ENCODE results near the gene LMBR1.

Gene LMBR1

DNA sequence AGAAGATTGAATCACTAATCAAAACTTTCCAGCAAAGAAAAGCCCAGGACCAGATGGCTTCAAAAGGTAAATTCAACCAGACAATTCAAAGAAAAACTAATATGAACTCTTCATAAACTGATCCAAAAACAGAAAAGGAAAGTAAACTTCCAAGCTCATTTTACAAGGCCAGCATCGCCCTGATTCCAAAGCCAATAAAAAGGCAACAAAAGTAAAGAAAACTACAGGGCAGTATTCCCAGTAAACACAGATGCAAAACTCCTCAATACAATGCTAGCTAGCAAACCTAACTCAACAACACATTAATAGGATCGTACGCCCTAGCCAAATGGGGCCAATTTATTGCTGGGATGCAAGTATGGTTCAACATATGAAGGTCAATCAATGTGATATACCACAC is 199.4 kb downstream of the LMBR1 start:
- no peak for DNase-seq (ENCODE audit: low read depth in 3 of 3)

- no peak for DNase-seq (ENCODE audit: low read depth in 3 of 3)
Measured at GRCh38 chr7:156692849-156693248, 200.1 kb downstream of the LMBR1 start.

- no peak for DNase-seq (ENCODE audit: low read depth in 3 of 3)
Measured at GRCh38 chr7:156691764-156692163, 201.2 kb downstream of the LMBR1 start.

GRCh38 chr7:156684661-156685060 is 208.3 kb downstream of the LMBR1 start:
- DNase-seq (ENCODE audit: low read depth in 3 of 3), result no peak

DNA sequence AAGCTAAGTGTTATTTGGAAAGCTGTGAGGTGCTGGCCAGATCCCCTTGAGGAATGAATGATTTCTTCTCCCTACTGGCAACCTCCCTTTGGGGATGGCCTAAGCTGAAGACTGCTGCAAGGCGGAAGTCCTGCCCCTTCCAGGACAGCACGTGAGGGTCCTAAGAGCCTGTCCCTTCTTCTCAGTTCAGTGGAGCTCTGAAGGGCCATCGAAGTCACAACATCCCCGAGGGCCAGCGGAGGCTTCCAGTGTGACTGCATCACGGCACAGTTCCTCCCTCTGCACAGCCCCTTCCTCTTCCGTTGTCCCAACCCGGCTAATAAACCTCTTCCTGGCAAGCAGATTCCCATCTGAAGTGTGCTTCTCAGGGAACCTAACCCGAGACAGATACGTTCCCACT is 208.7 kb downstream of the LMBR1 start:
- no peak for DNase-seq (ENCODE audit: low read depth in 3 of 3)

DNA sequence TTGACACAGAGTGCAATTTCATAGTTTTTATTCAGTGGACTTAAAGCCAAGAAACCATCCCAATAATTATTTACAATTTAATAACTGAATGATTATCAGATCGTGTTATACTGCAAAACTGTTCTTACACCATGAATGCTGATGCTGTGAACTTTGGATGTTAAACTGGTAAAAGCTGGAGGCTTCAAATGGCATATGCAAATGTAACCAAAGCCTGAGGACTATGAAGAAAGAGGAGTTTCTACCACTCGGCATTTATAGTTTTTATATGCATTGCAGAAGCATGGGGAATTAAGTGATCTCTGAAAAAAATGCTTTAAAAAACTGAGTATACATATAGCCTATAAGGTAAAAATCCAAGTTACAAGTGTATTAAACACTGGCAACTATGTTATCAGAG is 210.1 kb downstream of the LMBR1 start:
- no peak for DNase-seq (ENCODE audit: low read depth in 3 of 3)

- DNase-seq (ENCODE audit: low read depth in 3 of 3), result no peak
Measured at GRCh38 chr7:156680281-156680680, 212.7 kb downstream of the LMBR1 start.

- DNase-seq (ENCODE audit: low read depth in 3 of 3), result no peak
Measured at GRCh38 chr7:156677374-156678054, 215.5 kb downstream of the LMBR1 start.

DNA sequence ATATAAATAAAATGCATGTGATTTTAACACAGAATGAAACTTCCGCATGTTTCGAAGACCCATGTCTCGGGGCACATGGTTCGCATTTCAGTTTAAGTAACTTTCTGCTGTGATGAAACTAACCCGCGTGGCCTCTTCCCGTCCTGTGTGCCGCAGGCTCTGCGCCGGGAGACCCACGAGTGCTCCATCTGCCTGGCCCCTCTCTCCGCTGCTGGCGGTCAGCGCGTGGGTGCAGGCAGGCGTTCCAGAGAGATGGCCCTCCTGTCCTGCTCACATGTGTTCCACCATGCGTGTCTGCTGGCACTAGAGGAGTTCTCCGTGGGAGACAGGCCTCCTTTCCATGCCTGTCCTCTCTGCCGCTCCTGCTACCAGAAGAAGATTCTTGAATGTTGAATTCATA is 216.7 kb downstream of the LMBR1 start:
- no peak for DNase-seq (ENCODE audit: low read depth in 3 of 3)

DNA sequence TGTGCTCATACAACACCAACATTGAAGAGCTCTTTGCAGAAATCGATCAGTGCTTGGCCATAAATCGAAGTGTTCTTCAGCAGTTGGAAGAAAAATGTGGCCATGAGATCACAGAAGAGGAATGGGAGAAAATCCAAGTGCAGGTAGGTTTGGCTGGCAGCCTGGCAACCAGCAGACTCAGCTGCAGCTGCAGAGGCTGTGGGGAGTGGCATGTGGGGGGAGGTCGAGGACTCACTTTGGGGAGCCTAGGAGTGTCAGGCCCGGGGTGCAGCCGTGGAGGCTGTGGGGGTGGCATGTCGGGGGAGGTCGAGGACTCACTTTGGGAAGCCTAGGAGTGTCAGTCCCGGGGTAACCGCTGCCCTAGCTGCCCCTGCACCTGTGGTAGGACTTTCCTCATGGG is 217.3 kb downstream of the LMBR1 start:
- no peak for DNase-seq (ENCODE audit: low read depth in 3 of 3)

- DNase-seq (ENCODE audit: low read depth in 3 of 3), result no peak
Measured at GRCh38 chr7:156673902-156674301, 219.1 kb downstream of the LMBR1 start.

GRCh38 chr7:156673454-156673853 is 219.5 kb downstream of the LMBR1 start:
- DNase-seq (ENCODE audit: low read depth in 3 of 3), result no peak

- no peak for DNase-seq (ENCODE audit: low read depth in 3 of 3)
Measured at GRCh38 chr7:156669035-156669828, 223.8 kb downstream of the LMBR1 start.

GRCh38 chr7:156668130-156668741 is 224.7 kb downstream of the LMBR1 start:
- DNase-seq (ENCODE audit: low read depth in 3 of 3), result no peak

- DNase-seq (ENCODE audit: low read depth in 3 of 3), result no peak
Measured at GRCh38 chr7:156667110-156667426, 225.9 kb downstream of the LMBR1 start.

GRCh38 chr7:156666368-156667109 is 226.4 kb downstream of the LMBR1 start:
- no peak for DNase-seq (ENCODE audit: low read depth in 3 of 3)

DNA sequence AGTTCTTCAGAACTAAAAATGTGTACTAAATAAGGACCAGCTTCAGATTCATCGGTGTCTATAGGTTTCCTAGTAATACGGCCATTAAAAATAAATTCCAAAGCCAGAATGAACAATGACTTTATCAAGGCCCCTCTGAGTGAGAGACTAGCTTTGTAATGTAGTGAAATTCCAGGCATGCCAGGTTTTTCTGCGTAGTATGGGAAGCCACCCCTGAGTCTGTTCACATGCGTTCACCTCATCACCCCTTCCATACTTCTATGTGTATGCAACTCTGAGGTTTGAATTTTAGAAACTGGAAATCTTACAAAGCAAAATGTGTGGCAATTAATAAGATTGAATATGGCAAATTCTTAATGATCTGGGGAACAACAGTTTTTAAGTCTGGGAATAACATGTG is 227.9 kb downstream of the LMBR1 start:
- DNase-seq (ENCODE audit: low read depth in 3 of 3), result no peak

DNA sequence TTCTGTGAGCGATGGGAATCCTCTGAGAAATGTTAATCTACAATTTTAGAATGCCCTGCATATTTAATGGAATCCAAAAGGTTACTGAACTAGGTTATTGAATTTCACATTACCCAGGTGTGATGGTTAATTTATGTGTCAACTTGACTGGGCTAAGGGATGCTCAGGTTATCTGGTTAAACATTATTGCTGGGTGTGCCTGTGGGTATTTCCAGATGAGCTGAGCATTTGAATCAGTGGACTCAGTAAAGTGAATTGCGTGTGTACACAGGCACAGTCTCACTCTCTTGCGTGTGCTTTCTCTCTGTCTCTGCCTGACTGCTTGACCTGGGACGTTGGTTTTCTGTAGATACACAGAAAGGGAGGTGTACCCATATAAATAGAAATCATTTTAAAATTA is 230.7 kb downstream of the LMBR1 start:
- DNase-seq (ENCODE audit: low read depth in 3 of 3), result no peak

DNA sequence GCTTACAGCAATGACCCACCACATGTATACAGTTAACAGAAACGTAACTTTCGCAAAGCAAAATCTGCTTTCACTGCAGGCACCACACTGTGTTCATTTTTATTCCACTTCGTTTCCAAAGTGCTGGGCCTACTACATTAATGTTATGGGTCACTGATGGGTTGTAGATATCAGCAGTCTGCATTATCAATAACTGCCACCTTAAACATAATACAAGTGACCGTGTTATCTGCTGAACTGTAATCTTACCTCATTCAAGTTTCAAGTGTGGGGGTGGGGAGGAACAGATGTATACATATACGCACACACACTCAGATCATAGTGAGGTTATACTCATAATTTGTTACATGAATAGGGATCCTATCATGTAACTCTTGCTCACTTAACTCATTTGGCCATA is 231.3 kb downstream of the LMBR1 start:
- DNase-seq (ENCODE audit: low read depth in 3 of 3), result no peak

DNA sequence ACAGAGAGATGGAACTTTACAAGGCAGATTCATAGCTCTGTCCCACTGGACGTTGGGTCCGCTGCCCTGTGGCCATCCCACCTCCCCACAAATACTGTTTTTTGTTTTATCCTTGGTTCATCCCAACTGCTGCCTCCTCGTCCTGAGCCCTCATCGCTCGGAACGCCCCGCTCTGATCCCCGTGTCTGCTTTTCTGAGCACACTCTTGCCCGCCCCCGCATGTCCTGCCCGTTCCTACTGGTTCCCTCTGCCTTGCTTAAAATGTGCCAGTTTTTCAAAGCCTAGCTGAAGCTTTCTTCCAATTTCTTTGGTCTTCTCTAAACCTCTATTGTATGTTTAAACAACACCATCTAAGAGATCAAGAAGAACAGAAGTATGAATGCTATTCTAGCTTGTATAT is 233.0 kb downstream of the LMBR1 start:
- no peak for DNase-seq (ENCODE audit: low read depth in 3 of 3)

DNA sequence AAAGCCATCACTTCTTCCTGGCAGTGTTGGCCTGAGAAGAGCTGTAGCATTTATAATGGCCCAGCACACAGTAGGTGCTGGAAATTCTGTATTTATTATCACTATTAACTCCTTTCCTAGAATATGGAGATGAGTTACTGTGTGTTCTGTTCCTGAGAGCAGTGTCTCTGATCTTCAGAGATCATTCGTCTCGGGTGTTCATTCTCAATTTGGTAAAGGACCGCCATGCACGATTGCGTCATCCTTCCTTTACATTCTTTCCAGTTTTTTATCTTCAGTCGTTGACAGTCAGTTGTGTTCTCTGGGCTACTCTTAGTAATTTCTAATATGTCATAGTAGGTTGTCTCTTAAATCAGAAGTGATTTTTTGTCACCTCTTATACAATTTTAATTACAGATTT is 233.8 kb downstream of the LMBR1 start:
- no peak for DNase-seq (ENCODE audit: low read depth in 3 of 3)

DNA sequence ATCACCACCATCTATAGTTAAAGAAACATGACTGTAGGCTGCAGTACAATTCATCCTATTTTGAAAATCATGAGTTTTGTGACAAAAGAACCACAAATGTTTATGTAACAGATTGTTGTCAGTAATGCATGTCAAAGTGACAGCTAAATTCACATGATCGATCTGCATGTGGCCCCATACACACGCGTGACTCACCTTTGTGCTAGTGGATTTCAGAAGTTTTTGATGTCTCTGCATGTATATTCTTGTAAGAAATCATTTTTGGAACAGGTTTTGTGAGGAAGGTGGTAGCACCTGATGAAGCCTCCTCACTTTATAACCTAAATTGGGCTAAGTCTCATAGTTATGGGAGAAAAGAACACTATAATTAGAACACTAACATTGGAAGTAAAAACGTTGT is 235.3 kb downstream of the LMBR1 start:
- DNase-seq (ENCODE audit: low read depth in 3 of 3), result no peak

GRCh38 chr7:156656598-156656997 is 236.4 kb downstream of the LMBR1 start:
- no peak for DNase-seq (ENCODE audit: low read depth in 3 of 3)

All from stimulated activated CD4-positive, alpha-beta T cell treated with anti-CD3 and anti-CD28 coated beads, TNF-alpha, amount 100 ng/mL, for 4 hours (primary cell).